HepG2 (cell line): ENCODE measurements around the gene CYSRT1. TPM values are rescaled to one million over a fixed set of nuclear protein-coding genes. Genes with fewer than 3 reads are reported as not detected.

ENCODE experiments used
- KAT7 ChIP-seq: IDR thresholded peaks from 2 replicates; pipeline ENCODE4 v1.6.1; 2018; ENCODE audit warnings: borderline replicate concordance, missing compliant biosample characterization
- POLR2AphosphoS2 ChIP-seq: IDR thresholded peaks from 2 replicates; pipeline ENCODE4 v1.6.1; 2011; ENCODE audit warnings: low read depth, low read length, improper control_type of control experiment
- SRF ChIP-seq: IDR thresholded peaks from 2 replicates; pipeline ENCODE4 v1.6.1; 2011; ENCODE audit warnings: mild to moderate bottlenecking, low read depth, low read length, moderate library complexity
- SRSF4 ChIP-seq: fragments of 200-400 bp; formaldehyde crosslinking; IDR thresholded peaks from one replicate; pipeline ENCODE4 v1.6.1; 2018; ENCODE audit warnings: mild to moderate bottlenecking, low read depth, low read length, moderate library complexity; ENCODE audit not compliant: poor library complexity, severe bottlenecking
- TBX3 ChIP-seq: fragments of 450-650 bp; IDR thresholded peaks from 2 replicates; pipeline ENCODE4 v1.6.1; 2017; ENCODE audit warnings: antibody characterized with exemption, mild to moderate bottlenecking, inconsistent platforms, borderline replicate concordance
- ZBTB40 ChIP-seq, 2 experiments: fragments of 450-650 bp in 1 of 2; sonication (generic) in 1 of 2; formaldehyde crosslinking in 1 of 2; IDR thresholded peaks; 2 replicates each; pipeline versions ENCODE4 v1.6.1 to v1.8.0; 2016 to 2022; ENCODE audit warnings: antibody characterized with exemption in 1 of 2, mild to moderate bottlenecking in 1 of 2, missing genetic modification reagents in 1 of 2
- ZFP91 ChIP-seq: sonication (generic); formaldehyde crosslinking; IDR thresholded peaks from 2 replicates; pipeline ENCODE4 v1.9.0; 2022; ENCODE audit warnings: missing genetic modification reagents, mild to moderate bottlenecking, borderline replicate concordance
- polyA plus RNA-seq, 8 experiments: library from polyadenylated mRNA; depleted of rRNA in 3 of 8; stranded (reverse) in 7 of 8; unstranded in 1 of 8; fragments of >200 nt; fragmentation: Illumina TruSeq in 4 of 8; extraction: Trizol in 4 of 8; gene quantifications; 2 replicates each; pipeline versions ENCODE4 v1.2.1 to v1.2.3, GENCODE V29; 2011 to 2016; ENCODE audit warnings: low read depth in 4 of 8, missing spikeins in 1 of 8, mixed read lengths in 1 of 8; ENCODE audit not compliant: insufficient read depth in 1 of 8
- total RNA-seq, 5 experiments: library from RNA; depleted of rRNA; stranded (reverse); fragments of >200 nt; fragmentation: Illumina TruSeq; extraction: Trizol; gene quantifications; 2 replicates each; pipeline ENCODE4 v1.2.3, GENCODE V29; 2016; ENCODE audit warnings: low read depth in 1 of 5

CYSRT1 gene
- total and polyA plus RNA-seq, 2 of the 13 experiments (the other 11 are each of a cell fraction or from before 2014, with no cell fraction given) = 1.5 to 2.1 TPM

GRCh38 chr9:137198051-137198901 is 26.7 kb upstream of the CYSRT1 start (continued):
- TF ChIP-seq ZBTB40 (IDR thresholded peaks at IDR 0.05) = no peak
- no peak; the same call in 1 of the 2 replicates for TF ChIP-seq ZBTB40 (CRISPR knock-in tag; IDR thresholded peaks at IDR 0.05)
- 0 out of 2 replicates have a peak, but pooled peaks have one; percentile 38 for TF ChIP-seq ZFP91 (CRISPR knock-in tag)
- TF ChIP-seq KAT7 = no peak
- TF ChIP-seq TBX3 = no peak
- no peak for TF ChIP-seq SRSF4
- TF ChIP-seq POLR2AphosphoS2 = no peak
- TF ChIP-seq SRF = no peak
